ENCODE results near the gene DGKH. TPM values are rescaled to one million over a fixed set of nuclear protein-coding genes. Genes with fewer than 3 reads are reported as not detected.

DGKH gene
- total and polyA plus RNA-seq, 2 donors (not counting 1 experiment from before 2014, with no cell fraction given) = 6.1 to 7.9 TPM

DNA sequence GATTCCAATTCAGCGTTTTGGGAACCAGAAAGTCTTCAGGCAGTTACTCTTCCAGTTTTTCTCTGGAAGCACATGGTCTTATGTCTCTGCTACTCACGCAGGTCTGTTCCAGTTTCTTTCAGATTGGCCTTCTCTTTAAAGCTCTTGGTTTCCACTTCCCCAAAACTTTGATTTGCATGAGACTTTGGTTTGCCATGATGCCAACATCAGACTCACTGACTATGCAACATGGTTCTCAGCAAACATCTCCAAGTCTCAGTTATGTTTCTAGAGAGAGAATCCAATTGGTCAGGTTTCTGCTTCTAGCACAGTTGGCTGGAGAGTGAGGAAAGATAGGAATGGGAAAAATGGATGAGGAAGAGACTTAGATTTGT lies 226.6 kb downstream of the DGKH start:
- TF ChIP-seq, protein P1, sequence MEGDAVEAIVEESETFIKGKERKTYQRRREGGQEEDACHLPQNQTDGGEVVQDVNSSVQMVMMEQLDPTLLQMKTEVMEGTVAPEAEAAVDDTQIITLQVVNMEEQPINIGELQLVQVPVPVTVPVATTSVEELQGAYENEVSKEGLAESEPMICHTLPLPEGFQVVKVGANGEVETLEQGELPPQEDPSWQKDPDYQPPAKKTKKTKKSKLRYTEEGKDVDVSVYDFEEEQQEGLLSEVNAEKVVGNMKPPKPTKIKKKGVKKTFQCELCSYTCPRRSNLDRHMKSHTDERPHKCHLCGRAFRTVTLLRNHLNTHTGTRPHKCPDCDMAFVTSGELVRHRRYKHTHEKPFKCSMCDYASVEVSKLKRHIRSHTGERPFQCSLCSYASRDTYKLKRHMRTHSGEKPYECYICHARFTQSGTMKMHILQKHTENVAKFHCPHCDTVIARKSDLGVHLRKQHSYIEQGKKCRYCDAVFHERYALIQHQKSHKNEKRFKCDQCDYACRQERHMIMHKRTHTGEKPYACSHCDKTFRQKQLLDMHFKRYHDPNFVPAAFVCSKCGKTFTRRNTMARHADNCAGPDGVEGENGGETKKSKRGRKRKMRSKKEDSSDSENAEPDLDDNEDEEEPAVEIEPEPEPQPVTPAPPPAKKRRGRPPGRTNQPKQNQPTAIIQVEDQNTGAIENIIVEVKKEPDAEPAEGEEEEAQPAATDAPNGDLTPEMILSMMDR (conservative IDR thresholded peaks at IDR 0.05 in 1 of 2, IDR thresholded peaks at IDR 0.05 in 1 of 2; ENCODE audit: low read depth in 1 of 2, low read length in 2 of 2) = no peak
- TF ChIP-seq EZH2 (IDR thresholded peaks at IDR 0.05; ENCODE audit: low read length, missing control alignments) = no peak
- DNase-seq (ENCODE audit: low read depth in 2 of 2) = no peak
- Histone ChIP-seq H3K27me3 (ENCODE audit: control insufficient read depth, insufficient read depth, low read length) (no peaks in the 10 kb centered on the region), H3K9me3 (ENCODE audit: control insufficient read depth, insufficient read depth, low read depth, low read length) (no peaks in the 10 kb centered on the region), H3K9ac (ENCODE audit: insufficient read depth, low read length) (no peak overlapping the region), H3K79me2 (ENCODE audit: control insufficient read depth, insufficient read depth, low read length) (peaks cover 68% of the 10 kb centered on the region), H3K4me3 (replicated peaks in 1 of 4; ENCODE audit: control extremely low read depth in 1 of 4, insufficient read depth in 1 of 4, low read depth in 3 of 4, low read length in 4 of 4) (no peak overlapping the region), H3K36me3 (ENCODE audit: control insufficient read depth, insufficient read depth, low read length) (no peaks in the 10 kb centered on the region), H3K27ac (ENCODE audit: insufficient read depth, low read length) (no peak overlapping the region), H3K4me2 (ENCODE audit: extremely low read depth, insufficient read depth, low read length) (no peak overlapping the region), H4K20me1 (ENCODE audit: control insufficient read depth, extremely low read depth, insufficient read depth, low read length) (peaks cover 2% of the 10 kb centered on the region), H2AFZ (ENCODE audit: low read length) (no peak overlapping the region), H3K4me1 (ENCODE audit: control insufficient read depth, extremely low read depth, insufficient read depth, low read length) (peaks cover 2% of the 10 kb centered on the region)

DNA sequence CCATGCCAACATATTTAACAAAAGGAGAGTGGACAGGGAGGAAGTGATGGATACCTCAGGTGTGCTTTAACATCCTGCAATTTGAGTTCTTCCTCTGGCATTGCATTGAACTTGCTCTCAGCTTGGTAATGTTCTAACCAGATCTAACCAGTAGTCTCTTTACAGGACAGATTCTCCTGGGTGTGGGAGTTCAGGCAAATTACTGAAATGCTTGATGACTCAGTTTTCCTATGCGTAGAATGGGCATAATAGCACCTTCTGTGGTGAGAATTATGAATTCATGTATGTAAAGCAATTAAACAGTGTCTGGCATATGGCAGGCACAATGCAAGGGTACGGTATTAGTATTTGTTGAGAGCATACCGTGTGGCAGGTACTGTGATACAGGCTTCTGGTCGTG lies 227.1 kb downstream of the DGKH start:
- TF ChIP-seq, protein P1 (conservative IDR thresholded peaks at IDR 0.05 in 1 of 2, IDR thresholded peaks at IDR 0.05 in 1 of 2; ENCODE audit: low read depth in 1 of 2, low read length in 2 of 2) = no peak
- TF ChIP-seq EZH2 (IDR thresholded peaks at IDR 0.05; ENCODE audit: low read length, missing control alignments) = no peak
- Histone ChIP-seq H4K20me1 (ENCODE audit: control insufficient read depth, extremely low read depth, insufficient read depth, low read length) (peaks cover 2% of the 10 kb centered on the region), H2AFZ (ENCODE audit: low read length) (no peak overlapping the region), H3K9ac (ENCODE audit: insufficient read depth, low read length) (no peak overlapping the region), H3K4me1 (ENCODE audit: control insufficient read depth, extremely low read depth, insufficient read depth, low read length) (peaks cover 2% of the 10 kb centered on the region), H3K4me3 (replicated peaks in 1 of 4; ENCODE audit: control extremely low read depth in 1 of 4, insufficient read depth in 1 of 4, low read depth in 3 of 4, low read length in 4 of 4) (no peak overlapping the region), H3K79me2 (ENCODE audit: control insufficient read depth, insufficient read depth, low read length) (peaks cover 69% of the 10 kb centered on the region), H3K4me2 (ENCODE audit: extremely low read depth, insufficient read depth, low read length) (no peak overlapping the region), H3K27ac (ENCODE audit: insufficient read depth, low read length) (no peak overlapping the region), H3K36me3 (ENCODE audit: control insufficient read depth, insufficient read depth, low read length) (no peaks in the 10 kb centered on the region), H3K9me3 (ENCODE audit: control insufficient read depth, insufficient read depth, low read depth, low read length) (no peaks in the 10 kb centered on the region), H3K27me3 (ENCODE audit: control insufficient read depth, insufficient read depth, low read length) (no peaks in the 10 kb centered on the region)
- no peak for DNase-seq (ENCODE audit: low read depth in 2 of 2)

DNA sequence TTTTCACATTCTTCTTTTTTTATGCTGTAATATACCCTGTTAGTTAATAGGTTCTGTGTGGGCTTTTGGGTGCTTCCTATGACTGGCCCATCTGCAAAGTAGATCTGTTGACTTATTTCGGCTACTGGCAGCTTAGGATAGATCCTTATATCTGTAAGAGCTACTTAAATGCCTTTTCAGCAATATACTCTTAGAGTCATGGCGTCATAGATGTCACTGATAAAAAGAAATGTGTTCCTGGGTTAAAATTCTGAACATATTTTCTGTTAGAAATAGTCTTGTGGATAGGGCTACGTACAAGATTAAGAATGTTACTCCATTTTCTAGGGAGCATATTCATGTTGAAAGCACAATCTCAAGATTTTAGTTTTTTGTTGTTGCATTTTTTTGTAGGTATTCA lies 228.2 kb downstream of the DGKH start:
- Histone ChIP-seq H3K4me3 (replicated peaks in 1 of 4; ENCODE audit: control extremely low read depth in 1 of 4, insufficient read depth in 1 of 4, low read depth in 3 of 4, low read length in 4 of 4) (no peak overlapping the region), H3K9me3 (ENCODE audit: control insufficient read depth, insufficient read depth, low read depth, low read length) (no peaks in the 10 kb centered on the region), H3K27ac (ENCODE audit: insufficient read depth, low read length) (no peak overlapping the region), H2AFZ (ENCODE audit: low read length) (no peak overlapping the region), H3K4me1 (ENCODE audit: control insufficient read depth, extremely low read depth, insufficient read depth, low read length) (peaks cover 2% of the 10 kb centered on the region), H3K4me2 (ENCODE audit: extremely low read depth, insufficient read depth, low read length) (peak overlapping the region; percentile 29), H3K79me2 (ENCODE audit: control insufficient read depth, insufficient read depth, low read length) (peaks cover 76% of the 10 kb centered on the region), H3K9ac (ENCODE audit: insufficient read depth, low read length) (no peak overlapping the region), H3K27me3 (ENCODE audit: control insufficient read depth, insufficient read depth, low read length) (no peaks in the 10 kb centered on the region), H3K36me3 (ENCODE audit: control insufficient read depth, insufficient read depth, low read length) (no peaks in the 10 kb centered on the region), H4K20me1 (ENCODE audit: control insufficient read depth, extremely low read depth, insufficient read depth, low read length) (peaks cover 2% of the 10 kb centered on the region)
- TF ChIP-seq, protein P1 (conservative IDR thresholded peaks at IDR 0.05 in 1 of 2, IDR thresholded peaks at IDR 0.05 in 1 of 2; ENCODE audit: low read depth in 1 of 2, low read length in 2 of 2) = no peak
- no peak for TF ChIP-seq EZH2 (IDR thresholded peaks at IDR 0.05; ENCODE audit: low read length, missing control alignments)
- DNase-seq (ENCODE audit: low read depth in 2 of 2) = peak in 1 of 2 donors; percentile 25

Data from fibroblast of lung (primary cell).